HG02763 (cell line): ENCODE data around the gene KLHL10.
A peak's percentile ranks its signal among the peaks of the same experiment; 100 is the strongest.
"Not testable (repeated sequence)": the region's sequence is repeated elsewhere in the genome, so short reads cannot be mapped to it uniquely, and the experiment has no call there.

ENCODE experiments used
- ATAC-seq: cut with Tn5 transposase; IDR thresholded peaks from one replicate; pipeline ENCODE4 v1.9.1; 2021; ENCODE audit warnings: mild to moderate bottlenecking, moderate library complexity; ENCODE audit not compliant: unreplicated experiment

The KLHL10 gene

DNA sequence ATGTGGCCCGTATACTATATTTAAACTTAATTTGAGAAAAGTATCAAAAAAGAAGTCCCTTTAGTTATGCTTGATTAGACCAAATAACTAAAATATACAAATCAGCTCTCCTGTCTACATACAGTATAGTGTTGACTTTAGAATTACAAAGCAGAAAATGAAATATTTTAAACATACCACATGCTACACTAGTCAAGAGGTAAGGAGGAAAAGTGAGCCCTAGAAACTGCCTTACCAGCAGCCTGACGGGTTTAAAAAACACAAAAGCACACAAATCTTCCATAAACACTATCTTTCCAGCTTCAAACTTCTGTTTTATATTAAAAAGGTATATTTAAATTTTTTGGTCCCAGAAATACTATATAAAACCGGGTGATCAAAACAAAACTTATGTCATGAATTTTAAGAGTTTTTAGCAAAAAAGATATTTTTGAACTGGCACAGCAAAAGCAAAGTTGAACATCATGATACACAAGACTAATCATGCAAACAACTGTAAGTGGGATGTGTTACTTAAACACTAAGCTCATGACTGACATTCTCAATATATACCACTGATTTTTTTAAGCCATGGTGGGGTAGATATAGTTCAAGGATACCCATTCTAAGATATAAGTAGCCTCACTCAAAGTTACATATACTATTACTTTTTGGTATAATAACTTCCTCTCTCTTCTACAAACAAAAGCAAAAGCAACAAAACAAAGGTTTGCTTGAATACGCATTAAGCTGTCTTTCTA is 11.8 kb downstream of the KLHL10 start:
- no peak for ATAC-seq

DNA sequence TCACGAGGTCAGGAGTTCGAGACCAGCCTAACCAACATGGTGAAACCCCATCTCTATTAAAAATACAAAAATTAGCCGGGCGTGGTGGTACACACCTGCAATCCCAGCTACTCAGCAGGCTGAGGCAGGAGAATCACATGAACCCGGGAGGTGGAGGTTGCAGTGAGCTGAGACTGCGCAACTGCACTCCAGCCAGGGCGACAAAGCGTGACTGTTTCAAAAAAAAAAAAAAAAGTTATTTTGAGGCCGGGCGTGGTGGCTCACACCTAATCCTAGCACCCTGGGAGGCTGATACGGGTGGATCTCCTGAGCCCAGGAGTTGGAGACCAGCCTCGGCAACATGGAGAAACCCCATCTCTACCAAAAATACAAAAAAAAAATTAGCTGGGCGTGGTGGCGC is 13.8 kb downstream of the KLHL10 start:
- not testable (repeated sequence) for ATAC-seq

DNA sequence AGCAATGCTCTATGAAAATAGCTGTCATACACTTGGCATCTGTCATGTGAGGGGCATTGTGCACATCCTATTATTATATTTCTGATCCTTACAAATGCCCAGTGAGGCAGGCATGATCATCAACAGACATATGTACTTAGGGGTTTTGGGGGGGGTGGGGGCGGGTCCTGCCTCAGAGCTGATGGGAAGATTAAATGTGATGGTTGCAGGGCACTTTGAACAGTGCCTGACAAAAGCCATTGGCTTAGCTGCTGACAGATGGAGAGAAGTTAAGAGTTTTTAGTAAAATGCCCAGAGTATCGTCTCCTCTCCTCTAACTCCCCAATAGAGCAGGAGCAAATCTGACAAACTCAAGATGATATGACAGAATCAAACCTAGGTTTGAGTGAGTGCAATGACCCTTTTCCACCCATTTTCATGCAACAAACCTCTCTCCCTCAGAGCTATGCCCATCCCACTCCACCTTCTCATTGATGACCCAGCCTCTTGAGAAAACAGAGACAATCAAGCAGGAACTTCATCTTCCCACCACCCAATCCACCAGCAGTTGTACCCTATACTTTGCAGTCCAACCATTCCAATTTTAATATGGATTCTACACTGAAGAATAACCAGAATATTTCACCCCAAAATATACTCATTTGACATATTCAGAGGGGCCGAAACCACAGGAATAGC is 22.8 kb downstream of the KLHL10 start:
- ATAC-seq: no peak

DNA sequence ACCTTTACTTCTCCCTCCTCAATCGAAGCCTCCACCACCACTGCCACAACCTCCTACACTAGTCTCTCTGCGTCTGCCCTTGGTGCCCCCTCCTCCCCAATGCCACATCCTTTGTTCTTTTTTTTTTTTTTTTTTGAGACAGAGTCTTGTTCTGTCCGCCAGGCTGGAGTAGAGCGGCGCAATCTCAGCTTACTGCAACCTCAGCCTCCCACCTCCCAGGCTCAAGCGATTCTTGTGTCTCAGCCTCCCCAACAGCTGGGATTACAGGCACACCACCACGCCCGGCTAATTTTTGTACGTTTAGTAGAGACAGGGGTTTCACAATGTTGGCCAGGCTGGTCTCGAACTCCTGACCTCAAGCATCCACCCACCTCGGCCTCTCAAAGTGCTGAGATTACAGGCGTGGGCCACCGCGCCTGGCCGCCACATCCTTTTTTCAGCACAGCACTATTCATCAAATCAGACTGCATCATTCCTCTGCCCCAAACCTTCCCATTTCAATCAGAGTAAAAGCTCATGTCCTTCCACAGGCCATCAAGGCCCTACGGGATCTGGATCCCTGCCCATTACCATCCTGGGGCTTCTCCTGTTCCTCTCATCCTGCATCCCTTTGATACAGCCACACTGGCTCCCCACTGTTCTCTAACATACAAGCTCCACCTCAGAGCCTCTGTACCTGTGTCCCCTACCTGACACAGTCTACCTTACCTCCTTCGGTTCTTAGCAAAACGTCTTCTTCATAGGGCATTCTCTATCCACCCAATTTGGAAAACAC is 25.6 kb downstream of the KLHL10 start:
- no peak for ATAC-seq

DNA sequence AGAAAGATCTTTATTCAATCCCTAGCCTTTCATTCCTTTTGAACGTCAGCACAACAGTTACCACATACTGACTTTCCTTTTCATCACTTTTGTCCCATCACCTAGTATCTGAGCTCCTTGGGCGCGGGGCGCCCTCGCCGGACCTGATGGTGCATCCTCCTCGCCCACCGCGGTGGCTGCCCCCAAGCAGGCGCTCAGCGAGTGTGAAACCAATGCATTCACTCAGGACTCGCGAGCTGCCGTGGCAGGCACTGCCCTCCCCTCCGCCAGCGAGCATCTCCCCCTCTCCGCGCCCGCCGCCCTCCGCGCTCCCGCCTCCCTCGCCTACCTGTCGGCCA is 26.8 kb downstream of the KLHL10 start:
- ATAC-seq: no peak

DNA sequence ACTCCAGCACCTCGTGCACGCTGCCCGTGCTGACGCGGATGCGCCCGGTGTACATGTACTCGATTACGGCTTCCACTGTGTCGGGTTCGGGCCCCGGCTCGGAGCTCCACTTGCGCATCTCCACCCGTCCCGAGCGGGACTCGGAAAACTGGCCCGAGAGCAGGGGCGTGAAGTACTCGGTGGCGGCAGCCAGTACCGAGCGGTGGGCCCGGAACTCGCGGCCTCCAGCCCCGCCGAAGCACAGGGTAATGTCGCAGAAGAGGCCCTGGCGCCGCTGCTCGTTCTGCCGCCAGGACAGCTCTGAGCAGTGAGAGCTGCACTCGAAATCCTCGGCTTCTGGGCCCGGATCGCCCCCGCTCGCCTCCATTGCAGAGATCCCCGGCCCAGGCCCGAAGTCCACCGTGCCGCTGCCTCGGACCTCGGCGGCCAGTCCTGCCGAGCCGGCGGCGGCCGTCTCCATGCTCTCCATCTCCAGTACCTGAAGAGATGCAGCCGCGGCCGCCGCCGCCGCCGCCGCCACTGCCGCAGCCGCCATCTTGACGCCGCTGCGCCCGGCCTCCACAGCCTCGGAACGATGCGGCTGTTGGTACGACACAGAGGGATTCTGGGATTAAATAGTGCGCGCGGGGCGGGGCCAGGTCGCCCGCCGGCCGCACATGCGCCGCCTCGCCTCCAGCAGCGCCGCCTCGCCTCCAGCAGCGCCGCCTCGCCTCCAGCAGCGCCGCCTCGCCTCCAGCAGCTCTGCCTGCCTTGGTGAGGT is 27.4 kb downstream of the KLHL10 start, which contains the start of gene KLHL11:
Gene KLHL11 (minus strand): TSS at position 588 of the 760 bp plus-strand sequence. CDS start 53 bp downstream, at position 535.
- ATAC-seq: peak; percentile 83

DNA sequence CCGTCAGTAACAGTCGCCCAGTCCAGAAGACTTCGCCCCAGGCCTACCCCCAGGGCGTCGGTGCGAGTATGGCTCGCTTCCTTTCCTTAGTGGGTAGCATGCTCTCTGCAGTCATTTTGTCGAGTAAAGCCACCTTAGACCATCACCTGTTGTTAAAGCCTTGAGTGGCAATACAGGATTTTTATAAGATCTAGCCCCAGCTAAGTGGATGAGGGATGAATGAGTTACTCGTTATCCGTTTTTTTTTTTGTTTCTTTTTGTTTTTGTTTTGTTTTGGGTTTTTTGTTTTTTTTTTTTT is 27.9 kb downstream of the KLHL10 start:
- ATAC-seq: no peak

DNA sequence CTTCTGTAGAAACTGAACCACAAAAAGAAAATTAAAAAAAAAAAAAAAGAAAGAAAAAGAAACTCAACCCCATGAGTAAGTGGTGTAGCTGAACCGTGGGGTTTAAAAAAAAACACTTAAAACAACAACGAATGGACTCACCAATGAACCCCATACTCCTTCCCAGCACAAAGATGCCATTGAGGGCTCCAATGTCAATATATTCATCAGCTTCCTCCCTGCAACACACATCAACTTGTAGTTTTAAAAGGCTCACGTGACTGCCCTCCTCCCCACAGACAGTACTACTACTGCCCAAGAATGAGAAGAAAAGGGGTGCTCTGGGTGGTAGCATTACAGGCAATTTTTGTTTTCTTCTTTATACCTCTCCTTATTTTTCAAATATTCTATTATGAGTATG is 30.9 kb downstream of the KLHL10 start:
- ATAC-seq: no peak

DNA sequence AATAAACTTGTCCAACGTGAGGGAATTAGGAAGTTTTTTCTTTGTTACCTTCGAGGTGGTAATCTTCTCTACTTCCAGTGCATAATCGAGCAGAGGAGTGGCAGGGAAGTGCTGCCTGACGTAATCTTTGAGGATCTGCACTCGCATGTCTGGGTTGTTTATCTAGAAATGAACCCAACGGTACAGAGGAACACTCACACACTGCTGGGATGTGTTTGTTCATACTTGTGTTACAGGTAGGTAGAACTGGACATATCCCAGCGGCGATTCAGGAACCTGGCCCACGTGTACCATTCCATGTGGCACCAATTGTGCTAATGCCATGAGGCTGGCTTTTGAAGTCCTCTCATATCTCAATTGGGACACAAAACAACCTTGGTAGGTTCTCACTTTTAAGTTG is 31.8 kb downstream of the KLHL10 start:
- ATAC-seq: no peak

DNA sequence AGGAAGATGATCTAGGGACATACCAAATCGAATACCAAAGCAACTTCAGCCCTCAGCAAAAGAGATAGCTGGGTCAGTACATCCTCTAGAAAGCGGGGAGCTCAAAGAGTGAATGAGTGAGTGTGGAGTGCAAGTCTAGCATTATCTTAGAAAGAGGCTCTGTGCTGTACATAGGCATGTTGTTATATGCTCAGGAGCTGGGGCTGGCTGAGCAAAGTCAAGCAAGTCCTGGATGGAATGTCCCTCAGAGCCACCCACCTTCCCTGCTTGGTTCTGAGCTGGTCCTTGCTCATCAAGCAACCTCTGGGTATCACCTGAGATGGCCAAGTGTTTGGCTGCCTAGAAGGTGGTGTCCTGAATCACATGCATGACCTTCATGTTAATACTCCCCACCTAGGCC is 32.5 kb downstream of the KLHL10 start:
- ATAC-seq: no peak

DNA sequence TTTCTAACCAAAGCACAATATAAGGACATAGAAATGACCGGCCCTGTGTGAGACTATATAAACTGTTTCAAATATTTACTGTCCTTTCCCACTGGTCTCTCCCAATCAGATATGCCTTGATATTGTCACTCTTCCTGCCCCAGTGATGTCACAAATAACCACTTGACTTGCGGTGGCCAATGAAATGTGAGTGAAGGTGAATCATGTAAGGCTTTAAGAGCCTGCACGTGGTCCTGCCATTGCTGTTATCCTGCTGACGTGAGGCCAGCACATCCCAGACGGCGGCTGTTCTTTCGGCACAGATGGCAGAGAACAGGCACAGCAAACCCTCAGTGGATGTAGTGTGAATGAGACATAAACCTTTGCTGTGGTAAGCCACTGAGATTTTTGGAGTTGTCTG is 33.0 kb downstream of the KLHL10 start:
- no peak for ATAC-seq

DNA sequence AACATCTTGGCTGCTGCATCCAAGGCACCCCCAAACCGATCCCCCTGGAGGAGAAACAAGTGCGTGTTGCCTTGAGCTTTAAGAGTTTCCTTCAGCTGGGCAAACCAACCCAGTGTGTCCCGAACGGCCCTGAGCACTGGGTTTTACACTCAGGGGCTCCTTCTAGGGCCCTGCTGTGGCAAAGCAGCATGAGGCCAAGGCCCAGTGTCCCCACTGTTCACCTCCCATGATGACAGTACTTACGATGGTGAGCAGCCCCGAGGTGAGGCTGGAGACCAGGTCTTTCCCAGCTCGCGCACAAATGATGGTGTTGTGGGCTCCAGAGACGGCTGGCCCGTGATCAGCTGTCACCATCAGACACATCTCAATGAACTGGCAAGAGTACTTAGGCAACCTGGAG is 34.2 kb downstream of the KLHL10 start:
- ATAC-seq: no peak

DNA sequence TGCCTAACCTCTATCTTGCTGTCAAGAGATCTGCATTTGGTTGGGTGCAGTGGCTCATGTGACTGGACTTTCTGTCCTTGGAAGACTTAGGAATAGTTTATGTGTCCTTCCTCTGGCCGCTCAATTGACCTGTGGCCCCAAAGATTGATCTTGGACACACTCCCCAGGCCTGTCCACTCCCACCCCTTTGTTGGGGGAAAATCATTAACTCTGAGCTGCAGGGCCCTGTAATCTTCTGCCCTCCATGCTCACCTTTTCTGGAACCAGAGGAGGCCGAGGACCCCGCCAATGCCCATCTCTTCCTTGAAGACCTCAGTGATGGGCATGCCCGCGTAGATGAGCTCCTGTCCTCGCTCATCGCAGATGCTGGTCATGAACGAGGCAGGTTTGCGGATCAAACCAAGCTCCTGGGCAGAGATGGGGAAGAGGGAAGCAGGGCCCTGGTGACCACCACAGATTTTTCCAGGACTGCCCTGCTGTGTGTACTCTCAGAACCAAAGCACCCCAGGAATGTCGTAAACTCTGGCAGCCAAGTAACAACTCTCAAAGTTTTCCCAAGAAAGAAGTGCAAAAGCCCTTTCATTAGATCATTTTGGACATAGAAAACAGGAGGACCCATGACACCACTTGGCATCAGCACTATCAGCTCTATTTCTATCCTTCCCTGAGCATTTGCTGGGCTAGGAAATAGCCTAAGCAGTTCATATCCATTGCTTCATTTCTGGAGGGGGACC is 36.1 kb downstream of the KLHL10 start:
- ATAC-seq: no peak

DNA sequence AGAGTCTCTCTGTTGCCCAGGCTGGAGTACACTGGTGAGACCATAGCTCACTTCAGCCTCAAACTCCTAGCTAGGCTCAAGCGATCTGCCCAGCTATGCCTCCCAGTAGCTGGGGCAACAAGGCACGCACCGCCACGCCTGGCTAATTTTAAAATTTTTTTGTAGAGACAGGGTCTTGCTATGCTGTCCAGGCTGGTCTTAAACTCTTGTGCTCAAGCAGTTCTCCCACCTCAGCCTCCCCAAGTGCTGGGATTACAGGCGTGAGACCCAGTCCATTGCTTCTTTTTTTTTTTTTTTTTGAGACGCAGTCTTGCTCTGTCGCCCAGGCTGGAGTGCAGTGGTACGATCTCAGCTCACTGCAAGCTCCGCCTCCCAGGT is 36.7 kb downstream of the KLHL10 start:
- ATAC-seq: not testable (repeated sequence)

DNA sequence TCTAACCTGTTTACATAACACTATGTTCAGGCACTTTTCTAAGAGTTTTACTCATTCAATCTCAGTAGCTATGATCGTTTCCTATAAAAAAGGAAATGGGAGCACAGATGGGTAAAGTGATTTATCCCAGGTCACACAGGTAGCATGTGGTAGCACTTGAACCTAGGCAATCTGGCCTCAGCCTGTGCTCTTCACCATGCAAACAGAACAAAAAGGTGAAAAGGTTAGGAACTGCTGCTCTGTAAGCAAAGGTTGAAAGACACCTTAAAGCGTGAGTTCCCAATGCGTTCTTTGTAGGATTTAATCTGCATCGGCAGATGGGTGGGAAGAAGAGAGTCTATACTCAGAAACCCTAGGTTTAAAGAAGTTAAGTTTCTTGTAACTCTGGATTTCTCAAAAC is 42.5 kb downstream of the KLHL10 start:
- no peak for ATAC-seq

DNA sequence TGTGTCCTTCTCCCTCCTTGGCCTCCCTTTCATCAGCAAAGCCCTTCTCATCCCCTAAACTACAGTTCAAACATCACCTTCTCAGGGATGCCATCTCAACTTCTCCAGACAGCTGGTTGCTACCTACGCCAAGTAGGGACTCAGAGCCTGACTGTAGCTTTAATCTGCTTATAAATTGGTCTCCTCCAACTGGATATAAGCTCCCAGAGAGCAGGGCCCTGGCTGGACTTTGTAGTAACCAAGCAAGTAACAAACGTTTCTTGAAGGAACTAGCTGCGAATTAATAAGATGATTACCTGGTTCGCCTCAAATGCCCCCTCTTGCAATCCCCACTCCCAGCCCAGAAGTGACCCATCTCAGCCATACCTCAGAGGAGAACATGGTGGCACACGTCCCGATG is 45.1 kb downstream of the KLHL10 start:
- ATAC-seq: no peak

DNA sequence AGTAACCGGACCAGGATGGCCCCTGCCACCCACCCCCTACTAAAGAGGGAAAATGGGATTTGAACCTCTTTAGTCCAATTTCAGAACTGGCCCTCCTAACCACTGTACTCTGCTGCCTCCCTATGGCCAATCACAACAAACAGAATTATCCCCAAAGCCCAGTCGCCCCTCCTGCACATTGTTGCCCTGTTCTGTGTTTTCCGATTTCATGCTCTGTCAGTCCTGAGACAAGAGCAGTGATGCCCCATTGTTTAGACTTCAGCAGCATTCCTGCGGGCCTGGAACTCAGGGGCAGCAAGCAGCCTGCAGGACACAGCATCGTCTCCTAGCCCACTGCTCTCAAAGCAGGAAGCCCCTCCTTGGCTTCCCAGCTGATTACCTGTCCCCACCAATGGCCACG is 48.1 kb downstream of the KLHL10 start:
- ATAC-seq: no peak

DNA sequence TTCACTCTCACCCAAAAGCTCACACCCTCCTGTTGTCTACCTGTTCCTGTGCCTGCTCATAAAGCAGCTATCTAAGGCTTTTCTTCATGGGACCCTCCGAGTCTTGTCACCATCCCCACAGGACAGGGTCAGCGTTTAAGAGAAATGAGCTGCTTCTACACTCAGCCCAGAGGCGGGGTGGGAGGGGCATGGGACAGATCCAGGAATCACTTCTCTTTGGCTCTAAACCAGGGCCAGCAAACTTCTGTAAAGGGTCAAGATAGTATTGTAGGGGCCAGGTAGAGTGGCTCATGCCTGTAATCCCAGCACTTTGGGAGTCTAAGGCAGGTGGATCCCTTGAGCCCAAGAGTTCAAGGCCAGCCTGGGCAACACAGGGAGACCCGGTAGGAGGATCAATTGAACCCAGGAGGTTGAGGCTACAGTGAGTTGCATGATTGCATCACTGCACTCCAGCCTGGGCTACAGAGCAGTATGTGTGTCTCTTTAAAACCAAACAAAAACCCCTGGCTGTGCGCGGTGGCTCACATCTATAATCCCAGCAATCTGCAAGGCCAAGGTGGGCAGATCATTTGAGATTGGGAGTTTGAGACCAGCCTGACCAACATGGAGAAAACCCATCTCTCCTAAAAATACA is 50.8 kb downstream of the KLHL10 start:
- ATAC-seq: no peak

DNA sequence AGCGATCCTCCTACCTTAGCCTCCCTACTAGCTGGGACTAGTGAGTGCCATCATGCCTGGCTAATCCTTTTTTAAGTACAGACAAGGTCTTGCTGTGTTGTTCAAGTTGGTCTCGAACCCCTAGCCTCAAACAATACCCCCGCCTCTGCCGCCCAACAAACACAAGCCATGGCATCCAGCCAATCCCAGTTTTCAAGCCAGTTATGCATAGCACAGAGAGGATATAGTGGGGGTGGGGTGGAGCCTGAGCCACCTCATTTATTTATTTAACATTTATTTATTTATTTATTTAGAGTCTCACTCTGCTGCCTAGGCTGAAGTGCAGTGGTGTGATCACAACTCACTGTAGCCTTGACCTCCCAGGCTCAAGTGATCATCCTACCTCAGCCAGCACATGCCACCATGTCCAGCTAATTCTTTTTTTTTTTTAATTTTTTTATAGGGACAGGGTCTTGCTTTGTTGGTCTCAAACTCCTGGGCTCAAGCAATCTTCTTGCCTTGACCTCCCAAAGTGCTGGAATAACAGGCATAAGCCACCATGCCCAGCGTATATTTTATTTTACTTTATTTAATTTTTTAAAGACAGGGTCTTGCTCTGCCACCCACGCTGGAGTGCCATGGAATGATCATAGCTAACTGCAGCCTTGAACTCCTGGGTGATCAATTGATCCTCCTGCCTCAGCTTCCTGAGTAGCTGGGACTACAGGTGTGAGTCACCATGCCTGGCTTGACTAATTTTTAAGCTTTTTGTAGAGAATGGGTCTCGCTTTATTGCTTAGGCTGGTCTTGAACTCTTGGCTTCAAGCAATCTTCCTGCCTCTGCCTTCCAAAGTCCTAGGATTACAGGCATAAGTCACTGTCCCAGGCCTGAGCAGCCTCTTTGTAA is 53.8 kb downstream of the KLHL10 start:
- no peak for ATAC-seq
